HEK293 (cell line): ENCODE results near the gene DOK5.

Experiments
- CTCF ChIA-PET: fragments of 350-600 bp; formaldehyde crosslinking; extraction: SDS; loops from one replicate; lab custom pipeline; 2021; ENCODE audit warnings: antibody characterized with exemption; lab: Yijun Ruan, JAX
- POLR2A ChIA-PET: fragments of 300-600 bp; formaldehyde crosslinking; extraction: SDS; loops from one replicate; lab custom pipeline; 2020; ENCODE audit warnings: antibody characterized with exemption, inconsistent platforms; lab: Yijun Ruan, JAX
- H3K27ac ChIP-seq: fragments of 200-500 bp; sonication (Bioruptor generic); 2 replicates; pipeline ENCODE4 v1.5.1; 2014; ENCODE audit warnings: low read depth, low read length, control low read depth, inconsistent platforms; ENCODE audit errors: extremely low read depth
- H3K36me3 ChIP-seq, 2 experiments: fragments of 200-500 bp in 1 of 2; sonication (Bioruptor generic) in 1 of 2; 1 replicate in 1 of 2; 2 replicates in 1 of 2; pipeline ENCODE4 v1.5.1; 2014 to 2017; ENCODE audit warnings: inconsistent platforms in 2 of 2, low read length in 2 of 2; ENCODE audit not compliant: control insufficient read depth in 2 of 2, insufficient read depth in 1 of 2
- H3K4me1 ChIP-seq: fragments of 200-500 bp; sonication (Bioruptor generic); 2 replicates; pipeline ENCODE4 v1.5.1; 2014; ENCODE audit warnings: mild to moderate bottlenecking, low read length, inconsistent platforms; ENCODE audit not compliant: control insufficient read depth, insufficient read depth
- H3K4me3 ChIP-seq: 2 replicates; pipeline ENCODE4 v1.5.1; 2011; ENCODE audit warnings: low read depth, mild to moderate bottlenecking, control low read depth, low read length, moderate library complexity
- H3K9me3 ChIP-seq: fragments of 200-500 bp; sonication (Bioruptor generic); 2 replicates; pipeline ENCODE4 v1.5.1; 2014; ENCODE audit warnings: low read depth, low read length, inconsistent platforms; ENCODE audit not compliant: control insufficient read depth, insufficient read depth
- ATF2 ChIP-seq: fragments of 450-650 bp; formaldehyde crosslinking; IDR thresholded peaks from 2 replicates; pipeline ENCODE4 v1.5.1; 2016; ENCODE audit warnings: missing biosample characterization, missing genetic modification characterization, low read depth
- GLI2 ChIP-seq: fragments of 450-650 bp; formaldehyde crosslinking; IDR thresholded peaks from 2 replicates; pipeline ENCODE4; 2017; ENCODE audit warnings: missing biosample characterization, missing genetic modification characterization, low read depth, borderline replicate concordance
- OSR2 ChIP-seq: fragments of 450-650 bp; formaldehyde crosslinking; IDR thresholded peaks from 2 replicates; pipeline ENCODE4 v1.5.1; 2016; ENCODE audit warnings: missing biosample characterization, missing genetic modification characterization
- SP7 ChIP-seq: fragments of 450-650 bp; formaldehyde crosslinking; IDR thresholded peaks from 2 replicates; pipeline ENCODE4 v1.5.1; 2016; ENCODE audit warnings: missing biosample characterization, missing genetic modification characterization
- ZBTB11 ChIP-seq: fragments of 450-650 bp; formaldehyde crosslinking; conservative IDR thresholded peaks from 2 replicates; pipeline ENCODE4 v1.5.1; 2016; ENCODE audit warnings: low read depth, missing biosample characterization, missing genetic modification characterization
- ZBTB21 ChIP-seq: fragments of 450-650 bp; formaldehyde crosslinking; IDR thresholded peaks from 2 replicates; pipeline ENCODE4 v1.5.1; 2017; ENCODE audit warnings: missing biosample characterization, missing genetic modification characterization
- ZNF132 ChIP-seq: fragments of 450-650 bp; formaldehyde crosslinking; IDR thresholded peaks from 2 replicates; pipeline ENCODE4 v1.5.1; 2017; ENCODE audit warnings: missing biosample characterization, missing genetic modification characterization, borderline replicate concordance
- ZNF211 ChIP-seq: fragments of 450-650 bp; formaldehyde crosslinking; IDR thresholded peaks from 2 replicates; pipeline ENCODE4 v1.5.1; 2016; ENCODE audit warnings: low read depth, missing biosample characterization, missing genetic modification characterization
- ZNF24 ChIP-seq: fragments of 450-650 bp; formaldehyde crosslinking; IDR thresholded peaks from 2 replicates; pipeline ENCODE4 v1.5.1; 2016; ENCODE audit warnings: missing biosample characterization, missing genetic modification characterization
- ZNF350 ChIP-seq: fragments of 450-650 bp; formaldehyde crosslinking; IDR thresholded peaks from 2 replicates; pipeline ENCODE4 v1.5.0; 2017; ENCODE audit warnings: missing biosample characterization, mild to moderate bottlenecking, missing genetic modification characterization
- ZNF366 ChIP-seq: fragments of 450-650 bp; formaldehyde crosslinking; conservative IDR thresholded peaks from 2 replicates; pipeline ENCODE4 v1.5.1; 2016; ENCODE audit warnings: missing biosample characterization, missing genetic modification characterization
- ZNF426 ChIP-seq: fragments of 450-650 bp; formaldehyde crosslinking; IDR thresholded peaks from 2 replicates; pipeline ENCODE4 v1.5.1; 2017; ENCODE audit warnings: missing biosample characterization, missing genetic modification characterization, mild to moderate bottlenecking, inconsistent platforms, moderate library complexity
- ZNF544 ChIP-seq: fragments of 450-650 bp; formaldehyde crosslinking; IDR thresholded peaks from 2 replicates; pipeline ENCODE4 v1.5.0; 2017; ENCODE audit warnings: missing biosample characterization, missing genetic modification characterization
- ZNF621 ChIP-seq: fragments of 450-650 bp; formaldehyde crosslinking; IDR thresholded peaks from 2 replicates; pipeline ENCODE4 v1.5.1; 2017; ENCODE audit warnings: missing biosample characterization, missing genetic modification characterization
- ZSCAN18 ChIP-seq: fragments of 450-650 bp; formaldehyde crosslinking; IDR thresholded peaks from 2 replicates; pipeline ENCODE4 v1.5.1; 2016; ENCODE audit warnings: missing biosample characterization, missing genetic modification characterization
- ZSCAN4 ChIP-seq: fragments of 450-650 bp; formaldehyde crosslinking; IDR thresholded peaks from 2 replicates; pipeline ENCODE4 v1.5.1; 2017; ENCODE audit warnings: missing biosample characterization, missing genetic modification characterization

The DOK5 gene

GRCh38 chr20:54550776-54551396 is 75.5 kb downstream of the DOK5 start:
- H3K9me3 ChIP-seq = no peaks in the 10 kb centered on the region
- CTCF ChIA-PET = interaction anchor here (0.7 kb wide), 1 partner anchor 596 kb away, joined by 4 read pairs; no protein-coding TSS in a partner anchor
- no peak overlapping the region for H3K4me3 ChIP-seq
- POLR2A ChIA-PET = no interaction called here
- H3K36me3 ChIP-seq = no peaks in the 10 kb centered on the region
- no peaks in the 10 kb centered on the region for H3K4me1 ChIP-seq
- TF ChIP-seq OSR2 (tag by site-specific recombination) (no peak), ZNF426 (tag by site-specific recombination) (no peak), ZNF366 (tag by site-specific recombination) (no peak), ZBTB11 (tag by site-specific recombination) (no peak), ZNF350 (tag by site-specific recombination) (no peak), ZBTB21 (no peak), ZNF544 (tag by site-specific recombination) (no peak)
- H3K27ac ChIP-seq = no peak overlapping the region

GRCh38 chr20:54554006-54554405 is 78.6 kb downstream of the DOK5 start:
- no peak overlapping the region for H3K4me3 ChIP-seq
- H3K27ac ChIP-seq = no peak overlapping the region
- no peaks in the 10 kb centered on the region for H3K36me3 ChIP-seq
- CTCF ChIA-PET = no interaction called here
- POLR2A ChIA-PET = no interaction called here
- no peaks in the 10 kb centered on the region for H3K9me3 ChIP-seq
- no peaks in the 10 kb centered on the region for H3K4me1 ChIP-seq
- TF ChIP-seq ZNF24 (tag by site-specific recombination) (no peak), ZNF621 (tag by site-specific recombination) (no peak), ATF2 (tag by site-specific recombination) (no peak), ZSCAN4 (tag by site-specific recombination) (no peak), GLI2 (no peak), ZSCAN18 (tag by site-specific recombination) (no peak)

- TF ChIP-seq SP7 (tag by site-specific recombination) = no peak
- no peak for TF ChIP-seq ZNF132 (tag by site-specific recombination)
- TF ChIP-seq ZNF211 = no peak
- TF ChIP-seq, all 188 proteins: peak for 0
- POLR2A ChIA-PET = no interaction called here
- no peaks in the 10 kb centered on the region for H3K9me3 ChIP-seq
- no peak overlapping the region for H3K27ac ChIP-seq
- no peaks in the 10 kb centered on the region for H3K36me3 ChIP-seq
- CTCF ChIA-PET = no interaction called here
- no peaks in the 10 kb centered on the region for H3K4me1 ChIP-seq
- H3K4me3 ChIP-seq = no peak overlapping the region
Measured at GRCh38 chr20:54555150-54555549, 79.8 kb downstream of the DOK5 start.
